H1 (cell line): ENCODE data around the gene DIAPH2.

ENCODE experiments used
- ATF3 ChIP-seq: IDR thresholded peaks from 2 replicates; pipeline ENCODE4 v1.6.1; 2011; ENCODE audit warnings: low read depth, mild to moderate bottlenecking, low read length; ENCODE audit not compliant: insufficient read depth
- CTCF ChIP-seq, 3 experiments: IDR thresholded peaks; 1 replicate in 2 of 3; 2 replicates in 1 of 3; pipeline versions ENCODE4 v1.5.1 to v1.6.1; 2011; ENCODE audit warnings: low read length in 3 of 3, mild to moderate bottlenecking in 3 of 3, inconsistent platforms in 2 of 3, low read depth in 1 of 3, moderate library complexity in 1 of 3; ENCODE audit not compliant: insufficient read depth in 1 of 3; ENCODE audit errors: control extremely low read depth in 1 of 3
- EP300 ChIP-seq, 2 experiments: IDR thresholded peaks; 1 replicate in 1 of 2; 2 replicates in 1 of 2; pipeline ENCODE4 v1.6.1; 2011 to 2012; ENCODE audit warnings: low read depth in 2 of 2, low read length in 2 of 2, mild to moderate bottlenecking in 2 of 2, borderline replicate concordance in 1 of 2, inconsistent platforms in 1 of 2, moderate library complexity in 1 of 2
- EZH2 ChIP-seq: fragments of 200-600 bp; sonication (generic); IDR thresholded peaks from 2 replicates; pipeline ENCODE4 v1.7.1; 2012; ENCODE audit warnings: low read depth, mild to moderate bottlenecking, moderate library complexity, low read length, inconsistent platforms; ENCODE audit not compliant: severe bottlenecking
- KDM1A ChIP-seq: fragments of 200-600, 300-600 bp; sonication (generic); IDR thresholded peaks from 2 replicates; pipeline ENCODE4 v1.7.1; 2016; ENCODE audit warnings: mild to moderate bottlenecking, low read length, borderline replicate concordance
- USF2 ChIP-seq: IDR thresholded peaks from 2 replicates; pipeline ENCODE4 v1.6.1; 2011; ENCODE audit warnings: low read length, improper control_type of control experiment
- YY1 ChIP-seq: IDR thresholded peaks from 2 replicates; pipeline ENCODE4 v1.6.1; 2011; ENCODE audit warnings: low read depth, mild to moderate bottlenecking, low read length

GRCh38 chrX:96989830-96990571 is 305.4 kb downstream of the DIAPH2 start:
- TF ChIP-seq USF2 (no peak), EZH2 (no peak), EP300 (IDR thresholded peaks at IDR 0.05; ENCODE audit: borderline replicate concordance in 1 of 2, low read depth in 2 of 2, low read length in 2 of 2) (no peak), KDM1A (no peak), YY1 (no peak), CTCF (IDR thresholded peaks at IDR 0.05; ENCODE audit: control extremely low read depth in 1 of 3, insufficient read depth in 1 of 3, low read depth in 1 of 3, low read length in 3 of 3) (no peak), ATF3 (no peak)
